Astrocyte of the cerebellum (primary cell): ENCODE measurements around the gene FANCG.

Experiments used
- DNase-seq: peaks from one replicate; pipeline ENCODE4 v3.0.0-alpha.2; 2011; ENCODE audit warnings: low read depth
- H3K4me3 ChIP-seq: 2 replicates; pipeline ENCODE4 v1.5.1; 2011; ENCODE audit warnings: mild to moderate bottlenecking, low read depth, low read length, moderate library complexity
- CTCF ChIP-seq: IDR thresholded peaks from 2 replicates; pipeline ENCODE4 v1.5.1; 2012; ENCODE audit warnings: low read length, low read depth, moderate library complexity, mild to moderate bottlenecking; ENCODE audit errors: missing control alignments
- in situ Hi-C: cut with HindIII; loops from 2 replicates; pipeline ENCODE4 v1.10.0; 2017; ENCODE audit warnings: low sequenced_read_pairs

Gene FANCG

GRCh38 chr9:35073279-35073612 lies 6.5 kb downstream of the FANCG start:
- no peak overlapping the region for H3K4me3 ChIP-seq
- no peak for TF ChIP-seq CTCF
- no peak for DNase-seq
- in situ Hi-C loops, result no loop called here

- peak; percentile 99 for DNase-seq
- in situ Hi-C loops, result no loop called here
- TF ChIP-seq CTCF, result no peak
- H3K4me3 ChIP-seq, result peak within 1 kb of the TSS; percentile 91
These were observed 7.1 kb downstream of the FANCG start, which contains the start of gene VCP for GRCh38 chr9:35072461-35073278. Gene VCP (minus strand): TSS chr9:35072625. CDS start chr9:35072353, 272 bp downstream.

- H3K4me3 ChIP-seq, result peak overlapping the region; percentile 91
- TF ChIP-seq CTCF, result peak; percentile 41
- DNase-seq, result peak; percentile 44
- in situ Hi-C loops, result no loop called here
These were observed 7.8 kb downstream of the FANCG start for GRCh38 chr9:35071814-35072460.

- DNase-seq, result peak; percentile 23
- TF ChIP-seq CTCF, result no peak
- peak overlapping the region; percentile 91 for H3K4me3 ChIP-seq
- in situ Hi-C loops, result no loop called here
These were observed 8.6 kb downstream of the FANCG start for GRCh38 chr9:35070823-35071813.

- TF ChIP-seq CTCF, result no peak
- no peak for DNase-seq
- H3K4me3 ChIP-seq, result no peak overlapping the region
- in situ Hi-C loops, result no loop called here
These were observed 10.7 kb downstream of the FANCG start for GRCh38 chr9:35069020-35069419.

GRCh38 chr9:35067056-35067455 lies 12.7 kb downstream of the FANCG start:
- in situ Hi-C loops, result no loop called here
- H3K4me3 ChIP-seq, result no peak overlapping the region
- no peak for DNase-seq
- no peak for TF ChIP-seq CTCF
